ENCODE results near the gene LAMC2.

DNA sequence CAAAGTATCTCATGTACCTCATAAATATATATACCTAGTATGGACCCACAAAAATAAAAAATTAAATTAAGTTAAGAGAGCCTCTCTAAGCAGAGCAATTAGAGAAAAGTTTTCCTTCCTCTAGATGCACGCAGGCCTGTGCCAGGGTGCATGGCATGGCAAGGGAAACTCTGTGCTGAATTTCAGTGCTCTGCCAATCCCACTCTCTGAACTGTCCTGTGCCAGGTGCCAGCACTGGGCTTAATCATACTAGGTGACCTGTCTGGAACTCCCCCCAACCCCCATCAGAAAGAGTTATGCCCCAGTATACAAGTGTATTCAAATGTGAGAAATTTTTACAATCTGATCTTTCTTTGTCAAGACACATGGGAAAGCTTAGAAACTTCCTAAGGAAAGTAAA lies 10.4 kb upstream of the LAMC2 start:
- TF ChIP-seq, protein P1, sequence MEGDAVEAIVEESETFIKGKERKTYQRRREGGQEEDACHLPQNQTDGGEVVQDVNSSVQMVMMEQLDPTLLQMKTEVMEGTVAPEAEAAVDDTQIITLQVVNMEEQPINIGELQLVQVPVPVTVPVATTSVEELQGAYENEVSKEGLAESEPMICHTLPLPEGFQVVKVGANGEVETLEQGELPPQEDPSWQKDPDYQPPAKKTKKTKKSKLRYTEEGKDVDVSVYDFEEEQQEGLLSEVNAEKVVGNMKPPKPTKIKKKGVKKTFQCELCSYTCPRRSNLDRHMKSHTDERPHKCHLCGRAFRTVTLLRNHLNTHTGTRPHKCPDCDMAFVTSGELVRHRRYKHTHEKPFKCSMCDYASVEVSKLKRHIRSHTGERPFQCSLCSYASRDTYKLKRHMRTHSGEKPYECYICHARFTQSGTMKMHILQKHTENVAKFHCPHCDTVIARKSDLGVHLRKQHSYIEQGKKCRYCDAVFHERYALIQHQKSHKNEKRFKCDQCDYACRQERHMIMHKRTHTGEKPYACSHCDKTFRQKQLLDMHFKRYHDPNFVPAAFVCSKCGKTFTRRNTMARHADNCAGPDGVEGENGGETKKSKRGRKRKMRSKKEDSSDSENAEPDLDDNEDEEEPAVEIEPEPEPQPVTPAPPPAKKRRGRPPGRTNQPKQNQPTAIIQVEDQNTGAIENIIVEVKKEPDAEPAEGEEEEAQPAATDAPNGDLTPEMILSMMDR (IDR thresholded peaks at IDR 0.05; ENCODE audit: borderline replicate concordance, extremely low read depth, low read length, poor library complexity, severe bottlenecking) = no peak
- no peak for TF ChIP-seq EZH2 (IDR thresholded peaks at IDR 0.05; ENCODE audit: borderline replicate concordance, low read depth, low read length, severe bottlenecking)
